Keratinocyte (primary cell): ENCODE data around the gene MGP. TPM values are rescaled to one million over a fixed set of nuclear protein-coding genes. Genes with fewer than 3 reads are reported as not detected.

Experiments used
- DNase-seq: peaks from one replicate; pipeline ENCODE4 v3.0.0-alpha.2; 2011; ENCODE audit warnings: low read depth, missing footprints, low spot score
- FAIRE-seq: peaks from 2 replicates; lab custom pipeline; 2011; peaks lifted over from hg19 to GRCh38; lab: Jason Lieb, UNC
- H2AFZ ChIP-seq: 2 replicates; pipeline ENCODE4 v1.6.0; 2012; ENCODE audit warnings: low read length, control low read depth, inconsistent platforms; ENCODE audit not compliant: control insufficient read depth
- H3K27ac ChIP-seq: 2 replicates; pipeline ENCODE4 v1.5.1; 2011; ENCODE audit warnings: low read length; ENCODE audit not compliant: control insufficient read depth, insufficient read depth
- H3K27me3 ChIP-seq: 3 replicates; pipeline ENCODE4 v1.6.0; 2011; ENCODE audit warnings: low read length; ENCODE audit not compliant: control insufficient read depth, insufficient read depth; ENCODE audit errors: extremely low read depth
- H3K36me3 ChIP-seq, 2 experiments: 2 replicates in 1 of 2; 3 replicates in 1 of 2; pipeline ENCODE4 v1.5.1; 2011; ENCODE audit warnings: low read length in 2 of 2, mild to moderate bottlenecking in 1 of 2; ENCODE audit not compliant: control insufficient read depth in 2 of 2, insufficient read depth in 2 of 2; ENCODE audit errors: extremely low read depth in 1 of 2
- H3K4me1 ChIP-seq: 3 replicates; pipeline ENCODE4 v1.5.1; 2011; ENCODE audit warnings: low read length; ENCODE audit not compliant: control insufficient read depth, insufficient read depth; ENCODE audit errors: extremely low read depth
- H3K4me2 ChIP-seq: 3 replicates; pipeline ENCODE4 v1.6.0; 2011; ENCODE audit warnings: low read depth, low read length; ENCODE audit not compliant: control insufficient read depth, insufficient read depth; ENCODE audit errors: extremely low read depth
- H3K4me3 ChIP-seq, 3 experiments: fragments of 200-600 bp in 1 of 3; sonication (generic) in 1 of 3; 2 replicates in 2 of 3; 3 replicates in 1 of 3; pipeline ENCODE4 v1.5.1; 2011 to 2016; ENCODE audit warnings: low read length in 3 of 3, mild to moderate bottlenecking in 3 of 3, control low read depth in 2 of 3, inconsistent platforms in 1 of 3, low read depth in 1 of 3, mixed read lengths in 1 of 3, mixed run types in 1 of 3, moderate library complexity in 1 of 3; ENCODE audit not compliant: control insufficient read depth in 2 of 3, insufficient read depth in 2 of 3; ENCODE audit errors: extremely low read depth in 1 of 3
- H3K79me2 ChIP-seq: 2 replicates; pipeline ENCODE4 v1.6.0; 2012; ENCODE audit warnings: low read length; ENCODE audit not compliant: control insufficient read depth, insufficient read depth
- H3K9ac ChIP-seq: 3 replicates; pipeline ENCODE4 v1.6.0; 2011; ENCODE audit warnings: low read length; ENCODE audit not compliant: control insufficient read depth, insufficient read depth; ENCODE audit errors: extremely low read depth
- H3K9me1 ChIP-seq: 3 replicates; pipeline ENCODE4 v1.6.0; 2011; ENCODE audit warnings: low read length; ENCODE audit not compliant: control insufficient read depth, insufficient read depth; ENCODE audit errors: extremely low read depth
- H3K9me3 ChIP-seq: 2 replicates; pipeline ENCODE4 v1.5.1; 2012; ENCODE audit warnings: low read depth, low read length; ENCODE audit not compliant: control insufficient read depth
- H4K20me1 ChIP-seq: 3 replicates; pipeline ENCODE4 v1.6.0; 2011; ENCODE audit warnings: low read length; ENCODE audit not compliant: control insufficient read depth, insufficient read depth; ENCODE audit errors: extremely low read depth
- CTCF ChIP-seq, 3 experiments: IDR thresholded peaks in 1 of 3; conservative IDR thresholded peaks in 1 of 3; optimal IDR thresholded peaks in 1 of 3; 2 replicates in 2 of 3; 3 replicates in 1 of 3; pipeline versions ENCODE3 to v1.5.1; 2011; ENCODE audit warnings: low read length in 3 of 3, mild to moderate bottlenecking in 3 of 3, moderate library complexity in 2 of 3, control low read depth in 1 of 3, inconsistent platforms in 1 of 3; ENCODE audit not compliant: insufficient read depth in 2 of 3; ENCODE audit errors: extremely low read depth in 1 of 3
- EZH2 ChIP-seq: IDR thresholded peaks from one replicate; pipeline ENCODE4 v1.6.1; 2012; ENCODE audit warnings: inconsistent platforms, mild to moderate bottlenecking, low read length, moderate library complexity
- dilution Hi-C: fragments of 300-500 bp; cut with MboI; formaldehyde crosslinking; loops from one replicate; pipeline ENCODE4 v1.7.0; 2020; ENCODE audit warnings: low sequenced_read_pairs; ENCODE audit not compliant: extremely low pct_ligation_motif_present
- polyA plus RNA-seq, 5 experiments: library from polyadenylated mRNA; depleted of rRNA in 3 of 5; stranded (reverse) in 3 of 5; stranded (forward) in 1 of 5; unstranded in 1 of 5; fragments of >200 nt; gene quantifications; 1 replicate in 1 of 5; 2 replicates in 3 of 5; 3 replicates in 1 of 5; pipeline versions ENCODE4 v1.2.1 to v1.2.3, GENCODE V29; 2011 to 2012; ENCODE audit warnings: missing spikeins in 2 of 5, low read depth in 1 of 5, low replicate concordance in 1 of 5

The MGP gene
- polyA plus RNA-seq, 1 donor (not counting 4 experiments of a cell fraction or from before 2014, with no cell fraction given), result 0.24 TPM

GRCh38 chr12:14853961-14854360, 31.7 kb downstream of the MGP start:
- no peak overlapping the region for H3K4me2 ChIP-seq

GRCh38 chr12:14852880-14853279, 32.8 kb downstream of the MGP start:
- no peak for TF ChIP-seq CTCF (optimal IDR thresholded peaks at IDR 0.05 in 1 of 3, IDR thresholded peaks at IDR 0.05 in 1 of 3, conservative IDR thresholded peaks at IDR 0.05 in 1 of 3; ENCODE audit: extremely low read depth in 1 of 3, insufficient read depth in 2 of 3, low read length in 3 of 3)
- TF ChIP-seq EZH2, result no peak
- FAIRE-seq, result no peak
- Histone ChIP-seq H3K4me1 (peaks cover 26% of the 10 kb centered on the region), H3K9me3 (no peaks in the 10 kb centered on the region), H3K9ac (no peak overlapping the region), H3K79me2 (no peaks in the 10 kb centered on the region), H2AFZ (no peak overlapping the region), H3K27ac (no peak overlapping the region), H4K20me1 (no peaks in the 10 kb centered on the region), H3K27me3 (no peaks in the 10 kb centered on the region), H3K9me1 (no peaks in the 10 kb centered on the region), H3K4me3 (no peak overlapping the region), H3K36me3 (no peaks in the 10 kb centered on the region), H3K4me2 (no peak overlapping the region)
- no peak for DNase-seq
- dilution Hi-C loops, result no loop called here

More at GRCh38 chr12:14853961-14854360, 31.7 kb downstream of the MGP start:
- TF ChIP-seq CTCF (optimal IDR thresholded peaks at IDR 0.05 in 1 of 3, IDR thresholded peaks at IDR 0.05 in 1 of 3, conservative IDR thresholded peaks at IDR 0.05 in 1 of 3; ENCODE audit: extremely low read depth in 1 of 3, insufficient read depth in 2 of 3, low read length in 3 of 3) (no peak), EZH2 (no peak)
- no peaks in the 10 kb centered on the region for H3K9me1 ChIP-seq
- H3K4me1 ChIP-seq, result peaks cover 26% of the 10 kb centered on the region
- H3K36me3 ChIP-seq, result no peaks in the 10 kb centered on the region
- H3K9me3 ChIP-seq, result no peaks in the 10 kb centered on the region
- no peaks in the 10 kb centered on the region for H3K79me2 ChIP-seq
- no peak overlapping the region for H2AFZ ChIP-seq
- dilution Hi-C loops, result no loop called here
- FAIRE-seq, result no peak
- H3K4me3 ChIP-seq, result no peak overlapping the region
- H3K27me3 ChIP-seq, result no peaks in the 10 kb centered on the region
- no peak overlapping the region for H3K27ac ChIP-seq
- H3K9ac ChIP-seq, result no peak overlapping the region
- no peak for DNase-seq
- no peaks in the 10 kb centered on the region for H4K20me1 ChIP-seq
